Body of pancreas (tissue), 4 donors: ENCODE data around the gene TMEM145. TPM values are rescaled to one million over a fixed set of nuclear protein-coding genes. Genes with fewer than 3 reads are reported as not detected.
"Not testable (repeated sequence)": the region's sequence is repeated elsewhere in the genome, so short reads cannot be mapped to it uniquely, and the experiment has no call there.

Experiments used
- ATAC-seq: fragments of 150-250 bp; one replicate; pipeline ENCODE4 v1.9.1; 2016
- DNase-seq, 4 donors: peaks; one replicate each; pipeline ENCODE4 v3.0.0-alpha.2; 2019
- H3K27ac ChIP-seq, 4 donors: fragments of 200-600 bp; sonication (generic); 1 replicate in 3 of 4; 2 replicates in 1 of 4; pipeline versions ENCODE4 v1.5.1 to v1.6.1; 2016 to 2019; ENCODE audit warnings: mild to moderate bottlenecking in 1 of 4, mixed read lengths in 1 of 4, moderate library complexity in 1 of 4
- H3K27me3 ChIP-seq, 2 donors: fragments of 200-600 bp; sonication (generic); one replicate each; pipeline ENCODE4 v1.6.0; 2016; ENCODE audit warnings: mild to moderate bottlenecking in 1 of 2
- H3K36me3 ChIP-seq, 2 donors: fragments of 200-600 bp; sonication (generic); replicated peaks in 1 of 2; 2 replicates each; pipeline ENCODE4 v1.5.1; 2016; ENCODE audit warnings: low read depth in 2 of 2; ENCODE audit not compliant: insufficient read depth in 1 of 2
- H3K4me1 ChIP-seq: fragments of 200-600 bp; sonication (generic); one replicate; pipeline ENCODE4 v1.6.0; 2016
- H3K4me3 ChIP-seq, 2 donors: fragments of 200-600 bp; sonication (generic); 1 replicate in 1 of 2; 2 replicates in 1 of 2; pipeline ENCODE4 v1.5.1; 2016 to 2019
- H3K9me3 ChIP-seq, 3 donors: fragments of 200-600 bp; sonication (generic); 1 replicate in 2 of 3; 2 replicates in 1 of 3; pipeline ENCODE4 v1.5.1; 2016
- POLR2A ChIP-seq, 3 donors: fragments of 450-650 bp; IDR thresholded peaks; one replicate each; pipeline ENCODE4 v1.6.1; 2016; ENCODE audit warnings: antibody characterized with exemption in 3 of 3, mild to moderate bottlenecking in 2 of 3
- WGBS, 2 donors: methylation state at CpG; one replicate each; pipeline ENCODE4 v1.1.5; 2017; 5-methylcytosine and 5-hydroxymethylcytosine counted together
- intact Hi-C: fragments of 100-400 bp; cut with DNase I; formaldehyde crosslinking; loops from one replicate; pipeline ENCODE4 v1.15.1; 2023
- total RNA-seq, 2 donors: library from RNA; depleted of rRNA; stranded (reverse); fragments of >200 nt; gene quantifications; one replicate each; pipeline ENCODE4 v1.1.0, GENCODE V29; 2016
- TF ChIP-seq, protein P1 (sequence below), 7 experiments: fragments of 450-650 bp in 4 of 7; fragments of 200-600 bp in 3 of 7; sonication (generic) in 3 of 7; IDR thresholded peaks; one replicate each; pipeline ENCODE4 v1.5.1; 2016 to 2019; ENCODE audit warnings: antibody characterized with exemption in 7 of 7

TMEM145 gene
- total RNA-seq, 2 donors from 2014 or later, result not detected

DNA sequence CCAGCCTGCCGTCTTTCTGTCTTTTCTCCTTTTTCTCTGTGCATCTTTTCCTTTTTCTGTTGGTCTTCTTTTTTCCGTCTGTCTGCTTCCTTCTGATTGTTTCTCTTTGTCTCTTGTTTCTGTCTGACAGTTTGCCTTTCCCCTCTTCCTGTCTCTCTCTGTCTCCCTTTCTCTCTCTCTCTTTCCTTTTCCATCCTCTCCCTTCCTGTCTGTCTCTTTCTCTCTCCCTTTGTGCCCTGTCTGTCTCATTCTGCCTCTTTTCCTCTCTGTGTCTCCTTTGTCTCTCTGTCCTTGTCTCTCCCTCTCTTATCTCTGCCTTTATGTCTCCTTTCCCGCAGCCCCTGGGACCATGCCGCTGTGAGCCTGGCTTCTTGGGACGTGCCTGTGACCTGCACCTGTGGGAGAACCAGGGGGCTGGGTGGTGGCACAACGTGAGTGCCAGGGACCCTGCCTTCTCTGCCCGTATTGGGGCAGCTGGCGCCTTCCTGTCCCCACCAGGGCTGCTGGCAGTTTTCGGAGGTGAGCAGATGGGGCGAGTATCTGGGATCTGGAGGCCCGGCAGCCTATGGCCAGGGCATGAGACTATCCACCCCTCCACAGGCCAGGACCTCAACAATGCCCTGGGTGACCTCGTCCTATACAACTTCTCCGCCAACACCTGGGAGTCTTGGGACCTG is 21.7 kb downstream of the TMEM145 start:
- Histone ChIP-seq H3K9me3 (no peaks in the 10 kb centered on the region), H3K36me3 (no peaks in the 10 kb centered on the region), H3K27me3 (no peaks in the 10 kb centered on the region), H3K4me3 (no peak overlapping the region), H3K27ac (no peak overlapping the region), H3K4me1 (no peaks in the 10 kb centered on the region)
- intact Hi-C loops, result no loop called here
- ATAC-seq, result no peak
- WGBS, 2 donors, result 80 to 88% methylated on average over 8 to 13 of the region's 13 CpGs
- DNase-seq, result no peak
- TF ChIP-seq, protein P1, sequence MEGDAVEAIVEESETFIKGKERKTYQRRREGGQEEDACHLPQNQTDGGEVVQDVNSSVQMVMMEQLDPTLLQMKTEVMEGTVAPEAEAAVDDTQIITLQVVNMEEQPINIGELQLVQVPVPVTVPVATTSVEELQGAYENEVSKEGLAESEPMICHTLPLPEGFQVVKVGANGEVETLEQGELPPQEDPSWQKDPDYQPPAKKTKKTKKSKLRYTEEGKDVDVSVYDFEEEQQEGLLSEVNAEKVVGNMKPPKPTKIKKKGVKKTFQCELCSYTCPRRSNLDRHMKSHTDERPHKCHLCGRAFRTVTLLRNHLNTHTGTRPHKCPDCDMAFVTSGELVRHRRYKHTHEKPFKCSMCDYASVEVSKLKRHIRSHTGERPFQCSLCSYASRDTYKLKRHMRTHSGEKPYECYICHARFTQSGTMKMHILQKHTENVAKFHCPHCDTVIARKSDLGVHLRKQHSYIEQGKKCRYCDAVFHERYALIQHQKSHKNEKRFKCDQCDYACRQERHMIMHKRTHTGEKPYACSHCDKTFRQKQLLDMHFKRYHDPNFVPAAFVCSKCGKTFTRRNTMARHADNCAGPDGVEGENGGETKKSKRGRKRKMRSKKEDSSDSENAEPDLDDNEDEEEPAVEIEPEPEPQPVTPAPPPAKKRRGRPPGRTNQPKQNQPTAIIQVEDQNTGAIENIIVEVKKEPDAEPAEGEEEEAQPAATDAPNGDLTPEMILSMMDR (IDR thresholded peaks at IDR 0.05), result no peak
- TF ChIP-seq POLR2A (IDR thresholded peaks at IDR 0.05), result no peak

DNA sequence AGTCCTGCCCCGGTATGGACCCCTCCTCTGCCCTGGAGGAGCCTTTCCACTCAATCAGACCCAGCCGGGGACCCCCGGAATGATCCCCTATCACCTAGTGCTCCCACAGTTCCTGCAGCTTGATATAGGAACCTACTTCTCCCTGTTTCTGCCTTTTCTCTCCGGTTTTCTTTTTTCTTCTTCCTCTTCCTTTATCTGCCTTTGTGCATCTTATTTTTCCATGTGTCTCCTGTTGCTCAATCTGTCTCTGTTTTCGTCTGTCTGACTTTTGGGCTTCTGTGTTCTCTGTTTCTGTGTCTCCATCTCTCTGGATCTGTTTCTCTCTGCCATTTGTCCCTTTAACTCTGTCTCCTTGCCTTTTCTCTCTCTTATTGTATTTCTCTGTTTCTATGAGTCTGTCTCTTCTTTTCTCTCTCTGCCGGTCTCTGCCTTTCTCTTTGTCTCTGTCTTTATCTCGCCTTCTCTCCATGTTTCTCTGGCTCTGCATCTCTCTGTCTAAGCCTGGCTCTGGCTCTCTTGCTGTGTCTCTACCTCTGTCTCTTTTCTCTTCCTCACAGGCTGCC is 22.3 kb downstream of the TMEM145 start:
- H3K36me3 ChIP-seq, result no peaks in the 10 kb centered on the region
- TF ChIP-seq POLR2A (IDR thresholded peaks at IDR 0.05), result no peak
- TF ChIP-seq, protein P1 (IDR thresholded peaks at IDR 0.05), result no peak
- no peaks in the 10 kb centered on the region for H3K27me3 ChIP-seq
- intact Hi-C loops, result no loop called here
- no peak overlapping the region for H3K27ac ChIP-seq
- DNase-seq (no peak), ATAC-seq (no peak)
- H3K4me1 ChIP-seq, result no peaks in the 10 kb centered on the region
- H3K9me3 ChIP-seq, result no peaks in the 10 kb centered on the region
- no peak overlapping the region for H3K4me3 ChIP-seq
- WGBS, 2 donors, result 81 to 89% methylated on average over 7 of the region's 7 CpGs

DNA sequence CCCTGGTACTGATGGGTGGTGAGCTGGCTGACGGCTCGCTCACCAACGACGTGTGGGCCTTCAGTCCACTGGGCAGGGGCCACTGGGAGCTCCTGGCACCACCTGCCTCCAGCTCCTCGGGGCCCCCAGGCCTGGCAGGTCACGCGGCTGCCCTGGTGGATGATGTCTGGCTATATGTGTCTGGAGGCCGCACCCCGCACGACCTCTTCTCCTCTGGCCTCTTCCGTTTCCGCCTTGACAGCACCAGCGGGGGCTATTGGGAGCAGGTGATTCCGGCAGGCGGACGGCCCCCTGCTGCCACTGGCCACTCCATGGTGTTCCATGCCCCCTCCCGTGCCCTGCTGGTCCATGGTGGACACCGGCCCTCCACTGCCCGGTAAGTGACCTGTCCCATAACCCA is 22.9 kb downstream of the TMEM145 start:
- no peaks in the 10 kb centered on the region for H3K9me3 ChIP-seq
- H3K36me3 ChIP-seq, result no peaks in the 10 kb centered on the region
- DNase-seq (no peak), ATAC-seq (no peak)
- no peak overlapping the region for H3K4me3 ChIP-seq
- intact Hi-C loops, result no loop called here
- H3K4me1 ChIP-seq, result no peaks in the 10 kb centered on the region
- H3K27ac ChIP-seq, result no peak overlapping the region
- no peaks in the 10 kb centered on the region for H3K27me3 ChIP-seq
- no peak for TF ChIP-seq POLR2A (IDR thresholded peaks at IDR 0.05)
- WGBS, 2 donors, result 88 to 94% methylated on average over 18 of the region's 19 CpGs

DNA sequence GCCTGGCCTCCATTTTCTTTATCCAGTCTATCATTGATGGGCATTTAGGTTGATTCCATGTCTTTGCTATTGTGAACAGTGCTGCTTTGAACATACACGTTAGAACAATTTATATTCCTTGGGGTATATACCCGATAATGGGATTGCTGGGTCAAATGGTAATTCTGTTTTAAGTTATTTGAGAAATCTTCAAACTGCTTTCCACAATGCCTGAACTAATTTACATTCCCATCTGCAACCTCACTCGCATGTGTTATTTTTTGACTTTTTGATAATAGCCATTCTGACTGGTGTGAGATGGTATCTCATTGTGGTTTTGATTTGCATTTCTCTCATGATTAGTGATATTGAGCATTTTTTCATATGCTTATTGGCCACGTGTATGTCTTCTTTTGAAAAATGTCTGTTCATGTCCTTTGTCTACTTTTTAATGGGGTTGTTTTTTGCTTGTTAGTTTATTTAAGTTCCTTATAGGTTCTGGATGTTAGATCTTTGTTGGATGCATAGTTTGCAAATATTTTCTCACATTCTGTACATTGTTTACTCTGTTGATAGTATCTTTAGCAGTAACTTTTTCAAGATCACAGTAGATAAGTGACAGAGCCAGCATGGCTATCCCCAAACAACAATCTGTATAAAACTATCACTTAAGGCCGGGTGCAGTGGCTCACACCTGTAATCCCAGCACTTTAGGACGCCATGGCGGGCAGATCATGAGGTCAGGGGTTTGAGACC is 26.2 kb downstream of the TMEM145 start:
- H3K36me3 ChIP-seq, DNase-seq, H3K9me3 ChIP-seq, ATAC-seq, H3K27ac ChIP-seq, H3K27me3 ChIP-seq, H3K4me3 ChIP-seq, H3K4me1 ChIP-seq, intact Hi-C loops: not testable (repeated sequence)
- 88 to 89% methylated on average over 7 of the region's 7 CpGs for WGBS, 2 donors

DNA sequence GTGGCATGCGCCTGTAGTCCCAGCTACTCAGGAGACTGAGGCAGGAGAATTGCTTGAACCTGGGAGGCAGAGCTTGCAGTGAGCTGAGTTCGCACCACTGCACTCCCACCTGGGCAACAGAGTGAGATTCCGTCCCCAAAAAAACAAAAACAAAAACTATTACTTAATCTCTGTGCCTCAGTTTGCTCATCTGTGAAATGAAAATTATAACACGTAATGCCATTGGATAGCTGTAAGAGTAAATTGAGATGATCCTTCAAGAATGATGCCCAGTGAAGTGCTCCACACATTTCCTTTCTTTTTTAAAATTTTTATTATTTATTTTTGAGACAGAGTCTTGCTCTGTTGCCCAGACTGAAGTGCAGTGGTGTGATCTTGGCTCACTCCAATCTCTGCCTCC is 26.8 kb downstream of the TMEM145 start:
- intact Hi-C loops, result not testable (repeated sequence)

DNA sequence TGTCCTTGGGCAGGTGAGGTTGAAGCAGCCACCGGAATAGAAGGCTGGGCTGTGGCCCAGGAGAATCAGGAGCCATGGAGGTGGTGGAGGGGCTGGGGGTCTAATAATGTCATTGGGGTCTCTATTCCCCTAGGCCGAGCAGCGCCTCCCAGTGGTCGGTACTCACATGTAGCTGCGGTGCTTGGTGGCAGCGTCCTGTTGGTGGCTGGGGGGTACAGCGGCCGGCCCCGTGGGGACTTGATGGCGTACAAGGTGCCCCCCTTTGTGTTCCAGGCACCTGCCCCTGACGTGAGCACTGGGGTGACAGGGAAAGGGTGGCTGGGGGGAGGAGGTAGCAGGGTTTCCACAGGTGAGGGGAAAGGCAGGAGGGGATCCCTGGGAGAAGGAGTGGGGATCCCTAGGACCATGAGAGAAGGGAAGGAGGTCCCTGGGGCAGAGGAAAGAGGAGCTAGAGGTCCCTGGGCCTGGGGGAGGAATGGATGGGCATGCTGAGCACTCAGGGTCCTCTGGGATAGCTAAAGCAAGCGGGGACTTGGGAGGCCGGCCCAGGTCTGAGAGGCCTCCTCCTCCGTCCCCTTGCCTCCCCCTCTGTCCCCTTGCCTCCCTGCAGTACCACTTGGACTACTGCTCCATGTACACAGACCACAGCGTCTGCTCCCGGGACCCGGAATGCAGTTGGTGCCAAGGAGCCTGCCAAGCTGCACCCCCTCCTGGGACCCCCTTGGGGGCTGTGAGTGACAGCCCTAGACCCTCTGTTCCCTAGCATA is 30.4 kb downstream of the TMEM145 start:
- no peak for DNase-seq

More for the DNA sequence above, 26.8 kb downstream of the TMEM145 start:
- not testable (repeated sequence) for H3K27ac ChIP-seq, ATAC-seq, H3K9me3 ChIP-seq, H3K4me3 ChIP-seq, H3K4me1 ChIP-seq, H3K36me3 ChIP-seq, H3K27me3 ChIP-seq, DNase-seq
- 89 to 91% methylated on average over 4 of the region's 4 CpGs for WGBS, 2 donors

More for the DNA sequence above, 30.4 kb downstream of the TMEM145 start:
- no peak for TF ChIP-seq POLR2A (IDR thresholded peaks at IDR 0.05)
- TF ChIP-seq, protein P1 (IDR thresholded peaks at IDR 0.05), result no peak
- Histone ChIP-seq H3K9me3 (no peaks in the 10 kb centered on the region), H3K4me1 (no peaks in the 10 kb centered on the region), H3K36me3 (no peaks in the 10 kb centered on the region), H3K4me3 (no peak overlapping the region), H3K27ac (no peak overlapping the region), H3K27me3 (no peaks in the 10 kb centered on the region)
- ATAC-seq, result no peak
- intact Hi-C loops, result no loop called here
- 76 to 98% methylated on average over 6 to 13 of the region's 17 CpGs for WGBS, 2 donors
